Measurements from ENCODE around the gene HIRA. TPM values are rescaled to one million over a fixed set of nuclear protein-coding genes. Genes with fewer than 3 reads are reported as not detected.

The HIRA gene
- polyA plus RNA-seq, 1 donor from 2014 or later, result 38.1 TPM

DNA sequence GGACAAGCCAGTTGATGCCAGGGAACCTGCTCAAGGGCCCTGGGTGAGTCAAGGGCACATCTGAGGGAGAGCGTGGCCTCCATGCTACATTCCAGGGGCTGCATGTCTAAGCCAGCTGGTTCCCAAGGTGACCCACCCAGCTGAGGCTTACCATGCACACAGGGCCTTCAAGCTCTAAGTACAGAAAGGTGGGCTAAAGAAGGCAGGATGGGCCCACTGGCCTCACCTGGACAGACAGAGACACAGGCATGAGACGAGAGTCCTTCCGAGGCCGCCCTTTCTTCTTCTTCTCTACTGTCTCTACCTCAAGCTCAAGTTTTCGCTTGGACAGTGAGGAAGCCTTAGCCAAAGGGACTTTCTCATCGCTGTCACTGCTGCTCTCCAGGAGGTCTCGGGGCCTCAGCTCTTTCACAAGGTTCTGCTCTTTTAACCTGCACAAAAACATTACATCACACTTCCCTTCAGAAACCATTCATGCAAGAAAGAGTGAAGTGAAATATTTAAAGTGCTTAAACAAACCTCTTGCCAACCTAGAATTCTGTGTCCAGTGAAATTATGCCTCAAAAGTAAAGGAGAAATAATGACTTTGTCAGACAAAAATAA, 69.9 kb downstream of the HIRA start:
- Histone ChIP-seq H3K9me2 (ENCODE audit: insufficient read depth, low read length) (no peaks in the 10 kb centered on the region), H3K79me2 (replicated peaks; ENCODE audit: insufficient read depth, low read length) (no peaks in the 10 kb centered on the region), H3K4me3 (ENCODE audit: low read length) (no peak overlapping the region), H3K27ac (ENCODE audit: low read length) (no peak overlapping the region), H3F3A (ENCODE audit: insufficient read depth, low read length, poor library complexity, severe bottlenecking) (no peaks in the 10 kb centered on the region), H3K9me3 (ENCODE audit: low read length) (no peaks in the 10 kb centered on the region), H4K20me1 (ENCODE audit: insufficient read depth) (no peaks in the 10 kb centered on the region), H2AFZ (ENCODE audit: low read depth, low read length) (no peak overlapping the region), H3K27me3 (ENCODE audit: insufficient read depth, low read depth, low read length) (no peaks in the 10 kb centered on the region), H3K36me3 (ENCODE audit: insufficient read depth, low read length) (peaks cover 14% of the 10 kb centered on the region), H3K9ac (ENCODE audit: low read length) (no peak overlapping the region), H3K4me2 (ENCODE audit: low read length) (no peak overlapping the region)
- TF ChIP-seq EZH2 (IDR thresholded peaks at IDR 0.05; ENCODE audit: borderline replicate concordance, insufficient read depth, low read length, poor library complexity, severe bottlenecking) (no peak), MXI1 (conservative IDR thresholded peaks at IDR 0.05; ENCODE audit: poor library complexity, severe bottlenecking) (no peak), TAF1 (IDR thresholded peaks at IDR 0.05; ENCODE audit: low read depth) (no peak), POLR2AphosphoS5 (IDR thresholded peaks at IDR 0.05) (no peak), SMC3 (conservative IDR thresholded peaks at IDR 0.05; ENCODE audit: poor library complexity) (no peak), RAD21 (conservative IDR thresholded peaks at IDR 0.05) (no peak), EP300 (conservative IDR thresholded peaks at IDR 0.05; ENCODE audit: poor library complexity, severe bottlenecking) (no peak)
- TF ChIP-seq, protein P1, sequence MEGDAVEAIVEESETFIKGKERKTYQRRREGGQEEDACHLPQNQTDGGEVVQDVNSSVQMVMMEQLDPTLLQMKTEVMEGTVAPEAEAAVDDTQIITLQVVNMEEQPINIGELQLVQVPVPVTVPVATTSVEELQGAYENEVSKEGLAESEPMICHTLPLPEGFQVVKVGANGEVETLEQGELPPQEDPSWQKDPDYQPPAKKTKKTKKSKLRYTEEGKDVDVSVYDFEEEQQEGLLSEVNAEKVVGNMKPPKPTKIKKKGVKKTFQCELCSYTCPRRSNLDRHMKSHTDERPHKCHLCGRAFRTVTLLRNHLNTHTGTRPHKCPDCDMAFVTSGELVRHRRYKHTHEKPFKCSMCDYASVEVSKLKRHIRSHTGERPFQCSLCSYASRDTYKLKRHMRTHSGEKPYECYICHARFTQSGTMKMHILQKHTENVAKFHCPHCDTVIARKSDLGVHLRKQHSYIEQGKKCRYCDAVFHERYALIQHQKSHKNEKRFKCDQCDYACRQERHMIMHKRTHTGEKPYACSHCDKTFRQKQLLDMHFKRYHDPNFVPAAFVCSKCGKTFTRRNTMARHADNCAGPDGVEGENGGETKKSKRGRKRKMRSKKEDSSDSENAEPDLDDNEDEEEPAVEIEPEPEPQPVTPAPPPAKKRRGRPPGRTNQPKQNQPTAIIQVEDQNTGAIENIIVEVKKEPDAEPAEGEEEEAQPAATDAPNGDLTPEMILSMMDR (IDR thresholded peaks at IDR 0.05; ENCODE audit: poor library complexity, severe bottlenecking), result no peak
- TF ChIP-seq, protein P2, sequence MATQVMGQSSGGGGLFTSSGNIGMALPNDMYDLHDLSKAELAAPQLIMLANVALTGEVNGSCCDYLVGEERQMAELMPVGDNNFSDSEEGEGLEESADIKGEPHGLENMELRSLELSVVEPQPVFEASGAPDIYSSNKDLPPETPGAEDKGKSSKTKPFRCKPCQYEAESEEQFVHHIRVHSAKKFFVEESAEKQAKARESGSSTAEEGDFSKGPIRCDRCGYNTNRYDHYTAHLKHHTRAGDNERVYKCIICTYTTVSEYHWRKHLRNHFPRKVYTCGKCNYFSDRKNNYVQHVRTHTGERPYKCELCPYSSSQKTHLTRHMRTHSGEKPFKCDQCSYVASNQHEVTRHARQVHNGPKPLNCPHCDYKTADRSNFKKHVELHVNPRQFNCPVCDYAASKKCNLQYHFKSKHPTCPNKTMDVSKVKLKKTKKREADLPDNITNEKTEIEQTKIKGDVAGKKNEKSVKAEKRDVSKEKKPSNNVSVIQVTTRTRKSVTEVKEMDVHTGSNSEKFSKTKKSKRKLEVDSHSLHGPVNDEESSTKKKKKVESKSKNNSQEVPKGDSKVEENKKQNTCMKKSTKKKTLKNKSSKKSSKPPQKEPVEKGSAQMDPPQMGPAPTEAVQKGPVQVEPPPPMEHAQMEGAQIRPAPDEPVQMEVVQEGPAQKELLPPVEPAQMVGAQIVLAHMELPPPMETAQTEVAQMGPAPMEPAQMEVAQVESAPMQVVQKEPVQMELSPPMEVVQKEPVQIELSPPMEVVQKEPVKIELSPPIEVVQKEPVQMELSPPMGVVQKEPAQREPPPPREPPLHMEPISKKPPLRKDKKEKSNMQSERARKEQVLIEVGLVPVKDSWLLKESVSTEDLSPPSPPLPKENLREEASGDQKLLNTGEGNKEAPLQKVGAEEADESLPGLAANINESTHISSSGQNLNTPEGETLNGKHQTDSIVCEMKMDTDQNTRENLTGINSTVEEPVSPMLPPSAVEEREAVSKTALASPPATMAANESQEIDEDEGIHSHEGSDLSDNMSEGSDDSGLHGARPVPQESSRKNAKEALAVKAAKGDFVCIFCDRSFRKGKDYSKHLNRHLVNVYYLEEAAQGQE (IDR thresholded peaks at IDR 0.05; ENCODE audit: borderline replicate concordance), result no peak

DNA sequence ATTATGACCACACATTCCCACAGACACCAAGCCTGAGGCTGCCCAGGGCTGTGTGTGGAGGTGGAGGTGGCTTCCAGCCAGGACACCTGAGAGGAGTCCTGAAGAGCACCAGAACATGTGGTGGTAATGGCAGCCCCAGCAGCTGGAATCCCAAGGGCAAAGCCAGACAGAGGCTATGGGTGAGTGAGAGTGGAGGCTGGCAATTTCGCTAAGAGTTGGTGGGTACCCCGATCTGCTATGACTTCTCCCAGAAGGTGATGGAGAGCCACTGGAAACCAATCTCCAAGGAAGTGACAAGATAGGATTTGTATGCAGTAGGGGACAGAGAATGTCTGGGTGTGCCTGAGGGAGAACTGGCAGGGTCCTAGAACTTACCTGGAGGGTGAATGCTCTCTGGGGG, 70.7 kb downstream of the HIRA start:
- Histone ChIP-seq H3K9me2 (ENCODE audit: insufficient read depth, low read length) (no peaks in the 10 kb centered on the region), H4K20me1 (ENCODE audit: insufficient read depth) (no peaks in the 10 kb centered on the region), H3K36me3 (ENCODE audit: insufficient read depth, low read length) (peaks cover 14% of the 10 kb centered on the region), H3K79me2 (replicated peaks; ENCODE audit: insufficient read depth, low read length) (no peaks in the 10 kb centered on the region), H3K4me3 (ENCODE audit: low read length) (no peak overlapping the region), H3K4me2 (ENCODE audit: low read length) (no peak overlapping the region), H2AFZ (ENCODE audit: low read depth, low read length) (no peak overlapping the region), H3F3A (ENCODE audit: insufficient read depth, low read length, poor library complexity, severe bottlenecking) (no peaks in the 10 kb centered on the region), H3K9ac (ENCODE audit: low read length) (no peak overlapping the region), H3K9me3 (ENCODE audit: low read length) (no peaks in the 10 kb centered on the region), H3K27me3 (ENCODE audit: insufficient read depth, low read depth, low read length) (no peaks in the 10 kb centered on the region), H3K27ac (ENCODE audit: low read length) (no peak overlapping the region)
- no peak for TF ChIP-seq MXI1 (conservative IDR thresholded peaks at IDR 0.05; ENCODE audit: poor library complexity, severe bottlenecking)
- no peak for TF ChIP-seq POLR2AphosphoS5 (IDR thresholded peaks at IDR 0.05)
- TF ChIP-seq EZH2 (IDR thresholded peaks at IDR 0.05; ENCODE audit: borderline replicate concordance, insufficient read depth, low read length, poor library complexity, severe bottlenecking), result no peak
- TF ChIP-seq SMC3 (conservative IDR thresholded peaks at IDR 0.05; ENCODE audit: poor library complexity), result no peak
- TF ChIP-seq, protein P1 (IDR thresholded peaks at IDR 0.05; ENCODE audit: poor library complexity, severe bottlenecking), result no peak
- TF ChIP-seq, protein P2 (IDR thresholded peaks at IDR 0.05; ENCODE audit: borderline replicate concordance), result no peak
- no peak for TF ChIP-seq TAF1 (IDR thresholded peaks at IDR 0.05; ENCODE audit: low read depth)
- no peak for TF ChIP-seq RAD21 (conservative IDR thresholded peaks at IDR 0.05)
- TF ChIP-seq EP300 (conservative IDR thresholded peaks at IDR 0.05; ENCODE audit: poor library complexity, severe bottlenecking), result no peak

All from neural cell (in vitro differentiated cells).